Measurements from ENCODE around the gene HOXA7. TPM values are rescaled to one million over a fixed set of nuclear protein-coding genes. Genes with fewer than 3 reads are reported as not detected.
A peak's percentile ranks its signal among the peaks of the same experiment; 100 is the strongest.

The HOXA7 gene
- total RNA-seq, 1 donor from 2014 or later = 8.8 TPM

GRCh38 chr7:27149842-27150567, 6.5 kb downstream of the HOXA7 start:
- DNase-seq (ENCODE audit: low read depth, low spot score) = no peak
- no peak for TF ChIP-seq CTCF (conservative IDR thresholded peaks at IDR 0.05)
- peaks cover 4% of the 10 kb centered on the region for H3K9me3 Mint-ChIP-seq
- peak overlapping the region; percentile 85 for H3K4me3 Mint-ChIP-seq
- peaks cover 26% of the 10 kb centered on the region for H3K4me1 Mint-ChIP-seq
- peaks cover 100% of the 10 kb centered on the region for H3K27me3 Mint-ChIP-seq (ENCODE audit: low read depth)
- H3K36me3 Mint-ChIP-seq (ENCODE audit: low read depth) = peaks cover 8% of the 10 kb centered on the region
- no peak overlapping the region for H3K27ac Mint-ChIP-seq (ENCODE audit: unreplicated experiment)

GRCh38 chr7:27148756-27149641, 7.5 kb downstream of the HOXA7 start:
- Mint-ChIP-seq H3K36me3 (ENCODE audit: low read depth) (peaks cover 5% of the 10 kb centered on the region), H3K4me1 (peaks cover 27% of the 10 kb centered on the region), H3K9me3 (peaks cover 4% of the 10 kb centered on the region), H3K27ac (ENCODE audit: unreplicated experiment) (no peak overlapping the region), H3K27me3 (ENCODE audit: low read depth) (peaks cover 100% of the 10 kb centered on the region), H3K4me3 (peak overlapping the region; percentile 85)
- TF ChIP-seq CTCF (conservative IDR thresholded peaks at IDR 0.05) = no peak
- DNase-seq (ENCODE audit: low read depth, low spot score) = no peak

GRCh38 chr7:27148031-27148755, 8.3 kb downstream of the HOXA7 start:
- Mint-ChIP-seq H3K36me3 (ENCODE audit: low read depth) (peaks cover 5% of the 10 kb centered on the region), H3K9me3 (peaks cover 4% of the 10 kb centered on the region), H3K4me3 (peak overlapping the region; percentile 84), H3K27ac (ENCODE audit: unreplicated experiment) (peak overlapping the region; percentile 81), H3K4me1 (peaks cover 31% of the 10 kb centered on the region), H3K27me3 (ENCODE audit: low read depth) (peaks cover 100% of the 10 kb centered on the region)
- DNase-seq (ENCODE audit: low read depth, low spot score) = no peak
- TF ChIP-seq CTCF (conservative IDR thresholded peaks at IDR 0.05) = no peak

GRCh38 chr7:27147199-27148030, 9.1 kb downstream of the HOXA7 start, which contains the start of gene HOXA6:
TSS of gene HOXA6 (minus strand) at chr7:27147774. CDS start at chr7:27147749, 25 bp downstream.
- Mint-ChIP-seq H3K27me3 (ENCODE audit: low read depth) (peaks cover 100% of the 10 kb centered on the region), H3K4me1 (peaks cover 36% of the 10 kb centered on the region)

More at GRCh38 chr7:27147199-27148030, 9.1 kb downstream of the HOXA7 start, which contains the start of gene HOXA6:
- no peak for TF ChIP-seq CTCF (conservative IDR thresholded peaks at IDR 0.05)
- DNase-seq (ENCODE audit: low read depth, low spot score) = no peak
- H3K27ac Mint-ChIP-seq (ENCODE audit: unreplicated experiment) = peak within 1 kb of the TSS; percentile 86
- H3K9me3 Mint-ChIP-seq = peaks cover 4% of the 10 kb centered on the region
- peak within 1 kb of the TSS; percentile 84 for H3K4me3 Mint-ChIP-seq
- peaks cover 5% of the 10 kb centered on the region for H3K36me3 Mint-ChIP-seq (ENCODE audit: low read depth)

Data from neural crest cell (in vitro differentiated cells).